ENCODE data around the gene RHCG. TPM values are rescaled to one million over a fixed set of nuclear protein-coding genes. Genes with fewer than 3 reads are reported as not detected.
"Not testable (repeated sequence)": the region's sequence is repeated elsewhere in the genome, so short reads cannot be mapped to it uniquely, and the experiment has no call there.

RHCG gene
- total RNA-seq, 1 donor from 2014 or later: 2.0 TPM

DNA sequence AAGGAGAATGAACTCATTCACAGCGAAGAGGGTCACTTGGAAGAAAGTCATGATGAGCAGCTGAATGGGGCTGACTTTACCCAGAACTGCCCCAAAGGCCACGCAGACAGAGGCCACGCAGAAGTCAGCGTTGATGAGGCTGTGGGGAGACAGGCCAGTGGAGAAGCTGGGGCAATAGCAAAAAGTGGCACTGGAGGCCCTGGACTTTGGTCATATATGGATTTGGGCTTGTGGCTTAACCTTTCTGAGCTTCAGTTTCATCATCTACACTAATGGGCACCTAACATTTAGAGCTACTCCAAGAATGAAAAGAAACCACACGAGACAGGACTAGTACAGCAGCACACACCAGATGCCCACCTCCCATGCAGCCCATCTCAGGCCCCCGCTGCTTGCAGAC lies 13.3 kb downstream of the RHCG start:
- no peak for DNase-seq (ENCODE audit: low spot score)
- intact Hi-C loops (cut with DNase I): no loop called here

DNA sequence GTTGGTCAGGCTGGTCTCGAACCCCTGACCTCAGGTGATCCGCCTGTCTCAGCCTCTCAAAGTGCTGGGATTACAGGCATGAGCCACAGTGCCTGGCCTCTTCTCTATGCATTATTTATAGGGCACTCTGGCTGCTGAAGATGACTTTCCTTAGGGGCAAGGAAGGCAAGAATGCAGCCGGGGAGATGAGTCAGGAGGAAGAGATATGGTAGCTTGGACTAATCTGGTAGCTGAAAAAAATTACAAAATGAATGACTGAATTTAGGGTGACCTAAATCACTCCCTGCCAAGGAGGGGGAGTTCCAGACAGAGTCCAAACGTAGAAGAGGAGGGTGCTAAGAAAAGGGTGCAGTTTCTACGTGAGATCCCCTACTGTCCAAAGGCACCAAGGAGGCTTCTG lies 14.2 kb downstream of the RHCG start:
- DNase-seq (ENCODE audit: low spot score): no peak
- intact Hi-C loops (cut with DNase I): no loop called here

DNA sequence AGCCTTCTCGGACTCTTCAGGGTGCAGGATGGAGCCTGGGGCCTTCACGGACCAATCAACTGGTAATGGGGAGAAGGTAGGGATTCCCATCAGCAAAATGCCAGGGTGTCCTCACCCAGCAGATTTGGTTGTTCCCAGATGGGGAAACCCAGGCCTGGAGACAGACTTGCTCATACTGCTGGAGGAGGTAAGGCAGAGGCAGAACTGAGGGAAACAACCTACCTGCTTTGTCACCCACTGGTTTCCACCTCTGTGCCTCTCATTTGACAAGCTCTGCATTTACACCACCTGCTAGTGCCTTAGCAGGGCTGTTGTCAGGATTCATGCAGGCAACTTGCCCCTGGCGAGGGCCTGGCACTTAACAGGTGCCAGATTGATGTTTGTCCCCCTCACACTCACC lies 15.9 kb downstream of the RHCG start:
- intact Hi-C loops (cut with DNase I): no loop called here
- DNase-seq (ENCODE audit: low spot score): no peak

DNA sequence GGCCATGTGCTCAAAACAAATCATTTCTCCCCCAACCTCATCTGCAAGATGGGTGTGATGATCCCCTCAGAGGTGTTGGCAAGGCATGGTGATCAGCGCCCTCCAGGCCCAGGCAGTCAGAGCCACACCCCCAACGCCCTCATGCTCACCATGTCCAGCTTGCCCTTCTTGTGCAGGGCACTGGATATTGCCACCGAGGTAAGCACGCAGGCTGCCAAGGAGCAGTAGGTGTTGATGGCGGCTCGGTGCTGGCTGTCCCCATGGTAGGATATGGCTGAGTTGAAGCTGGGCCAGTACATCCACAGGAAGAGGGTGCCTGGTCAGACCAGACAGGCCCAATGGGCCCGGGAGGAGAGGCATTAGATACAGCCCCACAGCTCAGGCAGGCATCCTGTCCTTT lies 17.2 kb downstream of the RHCG start:
- DNase-seq (ENCODE audit: low spot score): no peak
- intact Hi-C loops (cut with DNase I): no loop called here

DNA sequence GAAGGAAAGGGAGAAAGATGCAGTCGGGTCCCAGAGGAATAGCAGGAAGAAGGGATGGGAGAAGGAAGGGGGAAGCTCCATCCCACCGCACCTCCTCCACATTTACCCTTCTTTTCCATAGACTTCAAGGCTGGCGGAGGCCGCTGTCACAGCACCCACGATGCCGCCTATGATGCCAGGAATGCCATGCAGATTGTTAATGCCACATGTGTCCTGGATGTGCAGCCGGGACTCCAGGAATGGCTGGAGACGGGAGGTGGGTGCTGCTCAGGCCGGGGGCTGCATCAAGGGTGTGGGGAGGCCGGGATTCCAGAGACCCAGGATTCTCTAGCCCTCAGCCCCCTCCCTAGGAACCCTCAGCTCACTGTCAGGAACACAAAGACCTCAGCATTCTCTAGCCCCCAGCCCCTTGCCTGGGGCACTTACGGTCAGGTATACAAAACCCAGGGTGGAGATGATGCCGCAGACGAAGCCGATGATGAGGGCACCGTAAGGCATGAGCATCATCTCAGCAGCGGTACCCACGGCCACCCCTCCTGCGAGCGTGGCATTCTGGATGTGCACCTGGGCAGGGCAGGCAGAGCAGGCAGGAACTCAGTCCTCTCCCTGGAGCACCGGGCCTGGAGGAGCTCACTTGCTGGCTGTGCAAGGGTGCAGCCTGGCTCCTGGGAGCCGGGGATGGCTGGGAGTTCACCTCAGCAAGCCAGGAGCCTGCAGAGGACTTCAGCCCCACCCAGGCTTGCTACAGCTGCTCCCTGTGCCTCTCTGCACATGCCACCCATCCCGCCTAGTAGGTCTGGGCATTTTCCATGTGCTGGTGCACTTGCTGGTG lies 18.8 kb downstream of the RHCG start:
- intact Hi-C loops (cut with DNase I): no loop called here
- no peak for DNase-seq (ENCODE audit: low spot score)

DNA sequence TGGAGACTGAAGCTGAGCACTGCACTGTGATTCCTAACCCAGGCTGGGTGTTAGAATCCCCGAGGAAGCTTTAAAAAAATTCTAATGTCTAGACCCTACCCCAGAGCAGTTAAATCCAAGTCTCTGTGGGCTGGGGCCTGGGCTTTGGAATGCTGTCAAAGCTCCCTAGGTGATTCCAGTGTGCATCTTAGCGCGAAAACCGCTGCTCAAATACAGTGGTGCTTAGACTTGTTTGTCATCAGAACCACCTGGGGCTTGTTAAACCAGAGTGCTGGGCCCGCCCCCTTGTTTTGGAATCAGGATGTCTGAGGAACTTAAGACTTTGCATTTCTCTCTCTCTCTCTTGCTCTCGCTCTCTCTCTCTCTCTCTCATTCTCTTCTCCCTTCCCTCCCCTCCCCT lies 20.7 kb downstream of the RHCG start:
- no peak for DNase-seq (ENCODE audit: low spot score)
- intact Hi-C loops (cut with DNase I): no loop called here

DNA sequence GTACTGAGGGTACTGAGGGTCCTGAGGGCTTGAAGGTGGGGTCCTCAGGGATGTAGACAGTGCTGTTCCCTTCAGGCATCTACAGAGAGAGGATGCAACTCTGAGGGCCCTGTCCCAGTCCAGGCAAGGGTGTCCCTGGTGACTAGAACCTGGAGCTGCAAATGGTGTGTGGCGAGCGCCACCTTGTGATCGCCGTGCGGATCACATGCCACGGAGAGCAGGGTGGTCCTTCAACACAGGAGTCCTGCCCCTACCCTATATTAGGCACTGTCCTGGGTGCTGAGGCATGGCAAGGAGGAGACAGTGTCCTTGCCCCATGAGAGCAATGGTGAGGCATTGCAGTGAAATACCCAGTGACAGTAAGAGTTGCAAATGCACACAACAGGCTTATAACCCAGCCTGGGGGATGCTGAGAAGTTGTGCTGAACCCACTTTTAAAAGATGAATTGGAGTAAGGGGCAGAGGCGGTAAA lies 23.6 kb downstream of the RHCG start:
- no peak for DNase-seq (ENCODE audit: low spot score)
- intact Hi-C loops (cut with DNase I): loop anchor here (2.0 kb wide), 1 partner anchor 114 kb away; no protein-coding TSS in a partner anchor

DNA sequence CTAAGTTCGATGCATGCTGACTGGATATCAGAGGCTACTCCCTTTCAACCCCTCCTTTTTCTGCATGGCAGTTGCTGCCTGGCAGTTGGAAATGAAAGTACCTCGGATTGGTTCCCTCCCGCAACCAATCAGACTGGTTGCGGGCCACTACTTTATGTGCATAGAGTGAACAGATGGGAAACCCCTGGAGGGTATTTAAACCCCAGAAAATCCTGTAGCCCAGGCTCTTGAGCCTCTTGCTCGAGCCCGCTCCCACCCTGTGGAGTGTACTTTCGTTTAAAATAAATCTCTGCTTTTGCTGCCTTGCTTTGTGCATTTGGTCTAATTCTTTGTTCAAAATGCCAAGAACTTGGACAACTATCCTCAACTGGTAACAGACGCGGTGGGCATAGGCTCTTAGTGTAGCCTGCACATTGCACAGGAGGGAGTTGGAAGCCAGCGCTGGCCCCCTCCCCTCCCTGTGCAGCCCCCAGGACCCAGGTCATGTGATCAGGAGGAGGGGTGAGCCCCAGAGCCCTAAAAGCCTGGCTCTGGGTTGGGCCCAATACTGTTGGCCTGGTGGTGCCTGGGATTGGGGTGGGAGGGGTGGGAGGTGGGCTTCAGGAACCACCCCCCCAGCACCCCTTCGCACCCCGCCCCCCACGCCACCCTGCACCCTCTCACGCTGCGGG lies 26.8 kb downstream of the RHCG start:
- no peak for DNase-seq (ENCODE audit: low spot score)
- intact Hi-C loops (cut with DNase I): no loop called here

DNA sequence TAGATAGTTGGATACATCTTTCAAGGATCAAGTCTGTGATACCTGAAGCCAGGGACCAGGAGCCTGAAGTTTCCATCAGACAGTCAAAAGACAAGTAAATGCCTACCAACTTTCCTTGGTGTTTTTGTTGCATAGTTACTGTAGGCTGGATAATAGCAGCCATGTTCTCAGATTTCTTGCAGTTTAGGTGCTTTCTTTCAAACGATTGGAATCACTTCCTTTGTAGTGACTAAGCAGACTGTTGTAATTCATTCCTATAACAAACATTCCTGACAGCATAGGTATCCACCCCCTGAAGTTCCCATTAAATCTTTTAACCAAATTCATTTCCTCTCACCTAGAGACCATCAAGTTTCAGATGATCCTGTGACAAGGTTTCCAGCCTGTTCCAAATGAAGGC lies 27.6 kb downstream of the RHCG start:
- DNase-seq (ENCODE audit: low spot score); intact Hi-C loops (cut with DNase I): not testable (repeated sequence)

DNA sequence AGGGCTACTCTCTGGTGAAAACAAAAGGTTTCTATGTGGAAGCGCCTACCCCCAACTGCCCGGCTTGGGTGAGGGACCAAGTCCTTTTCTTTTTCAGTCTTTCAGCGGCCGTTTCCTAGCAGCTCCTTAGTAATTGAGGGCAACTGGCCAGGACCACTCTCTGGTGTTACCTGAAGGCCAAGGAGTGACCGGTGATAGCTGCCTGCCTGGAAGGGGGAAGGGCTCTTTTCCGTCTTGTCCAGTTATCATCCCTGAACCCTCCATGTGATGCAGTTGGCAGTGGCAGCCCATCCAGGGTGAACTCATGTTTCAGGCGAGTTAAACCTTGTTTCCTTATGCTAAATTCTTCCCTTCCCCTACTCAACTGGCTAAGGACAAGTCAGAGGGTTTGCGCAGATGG lies 33.3 kb downstream of the RHCG start:
- no peak for DNase-seq (ENCODE audit: low spot score)
- intact Hi-C loops (cut with DNase I): no loop called here

DNA sequence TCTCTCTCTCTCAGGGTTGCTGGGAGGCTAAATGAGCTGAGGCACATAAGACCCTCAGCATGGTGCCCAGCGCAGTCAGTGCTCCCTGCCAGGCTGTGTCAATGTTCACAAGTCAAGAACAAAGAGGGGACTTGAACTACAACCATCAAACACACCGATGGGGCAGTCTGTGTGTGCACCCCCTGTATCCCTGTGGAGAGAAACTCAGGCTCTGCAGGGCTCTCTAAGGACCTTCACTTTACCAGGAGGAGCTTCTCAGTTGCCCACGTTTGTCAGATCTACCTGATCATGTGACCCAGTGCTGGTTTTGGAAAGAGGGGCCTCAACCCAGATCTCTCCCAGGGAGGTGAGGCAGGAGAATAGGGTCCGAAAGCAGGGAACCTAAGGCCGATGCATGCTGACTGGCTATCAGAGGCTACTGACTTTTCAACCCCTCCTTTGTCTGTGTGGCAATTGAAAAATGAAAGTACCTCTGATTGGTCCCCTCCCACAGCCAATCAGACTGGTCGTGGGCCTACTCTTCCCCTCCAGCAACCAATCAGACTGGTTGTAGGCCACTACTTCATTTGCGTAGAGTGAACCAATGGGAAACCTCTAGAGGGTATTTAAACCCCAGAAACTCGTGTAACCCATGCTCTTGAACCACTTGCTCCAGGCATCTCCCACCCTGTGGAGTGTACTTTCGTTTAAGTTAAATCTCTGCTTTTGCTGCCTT lies 34.0 kb downstream of the RHCG start:
- no peak for DNase-seq (ENCODE audit: low spot score)
- intact Hi-C loops (cut with DNase I): no loop called here

DNA sequence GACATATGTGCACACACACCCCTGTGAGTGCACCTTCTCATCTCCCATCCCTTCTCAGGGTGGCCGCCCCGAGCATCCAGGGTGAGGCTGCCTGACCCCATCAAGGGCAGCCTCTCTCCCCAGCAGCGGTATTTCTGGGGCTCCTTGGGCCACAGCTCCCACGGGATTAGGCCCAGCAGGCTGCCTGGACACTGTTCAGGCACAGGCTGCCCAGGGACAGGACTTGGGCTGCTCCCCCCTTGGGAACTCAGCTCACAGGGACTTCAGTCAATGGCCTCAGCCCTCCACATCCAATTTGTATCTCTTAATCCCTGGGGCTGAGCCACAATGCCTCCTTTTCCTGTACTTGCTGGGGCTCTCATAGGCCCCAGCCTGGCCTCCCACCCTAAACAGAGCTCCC lies 35.0 kb downstream of the RHCG start:
- intact Hi-C loops (cut with DNase I): no loop called here
- DNase-seq (ENCODE audit: low spot score): no peak

DNA sequence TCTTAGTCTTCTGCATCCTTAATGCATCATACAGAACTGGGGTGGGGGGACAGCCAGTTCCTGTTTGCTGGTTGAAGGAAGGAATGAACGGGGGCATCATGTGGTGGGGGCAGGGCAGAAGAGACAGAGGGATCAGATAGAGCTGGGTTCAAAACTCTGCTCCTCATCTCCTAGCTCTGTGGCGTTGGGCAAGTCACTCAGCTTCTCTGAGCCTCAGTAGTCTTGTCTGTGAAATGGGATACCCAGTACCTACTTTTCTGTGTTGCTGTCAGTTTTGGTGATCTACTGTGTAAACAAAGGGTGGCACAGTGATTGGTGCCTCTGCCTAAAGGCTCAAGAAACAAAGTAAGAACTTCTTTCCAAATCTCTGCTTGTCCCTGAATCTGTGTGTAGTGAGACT lies 36.3 kb downstream of the RHCG start:
- no peak for DNase-seq (ENCODE audit: low spot score)
- intact Hi-C loops (cut with DNase I): no loop called here

DNA sequence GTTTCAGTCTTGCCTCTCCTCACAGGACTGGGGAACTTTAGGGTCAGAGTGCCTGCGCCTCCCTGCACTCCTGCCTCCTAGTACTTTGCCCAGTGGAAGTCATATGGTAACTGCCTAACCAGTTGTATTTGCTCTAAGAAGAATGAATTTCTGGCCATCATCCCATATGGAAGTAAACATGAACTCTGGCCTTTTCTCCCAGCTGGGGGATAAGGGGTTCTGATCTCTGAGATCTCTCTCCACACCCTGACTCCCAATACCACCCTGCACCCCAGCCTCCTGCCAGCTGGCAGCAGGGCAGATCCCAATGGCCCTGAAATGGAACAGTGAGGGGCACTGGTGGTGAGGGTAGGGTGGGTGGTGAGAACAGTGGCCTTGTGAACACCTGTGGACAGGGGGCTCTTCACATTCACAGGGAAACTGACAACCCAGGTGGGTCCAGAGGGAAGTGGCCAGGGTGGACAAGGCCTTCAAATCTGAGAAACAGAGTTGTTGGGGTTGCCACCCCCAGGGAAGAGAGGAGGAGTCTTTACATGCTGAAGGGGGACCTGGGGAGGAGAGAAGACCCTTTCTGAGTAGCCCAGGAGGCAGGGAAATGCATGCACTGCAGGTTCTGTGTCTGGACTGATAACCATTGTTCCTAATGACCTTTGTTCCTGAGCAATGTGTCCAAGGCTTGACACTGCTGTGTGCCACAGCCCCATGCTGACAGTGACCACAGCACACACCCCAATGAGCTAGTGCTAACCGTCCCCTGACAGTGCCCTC lies 36.9 kb downstream of the RHCG start:
- DNase-seq (ENCODE audit: low spot score): no peak
- intact Hi-C loops (cut with DNase I): no loop called here

DNA sequence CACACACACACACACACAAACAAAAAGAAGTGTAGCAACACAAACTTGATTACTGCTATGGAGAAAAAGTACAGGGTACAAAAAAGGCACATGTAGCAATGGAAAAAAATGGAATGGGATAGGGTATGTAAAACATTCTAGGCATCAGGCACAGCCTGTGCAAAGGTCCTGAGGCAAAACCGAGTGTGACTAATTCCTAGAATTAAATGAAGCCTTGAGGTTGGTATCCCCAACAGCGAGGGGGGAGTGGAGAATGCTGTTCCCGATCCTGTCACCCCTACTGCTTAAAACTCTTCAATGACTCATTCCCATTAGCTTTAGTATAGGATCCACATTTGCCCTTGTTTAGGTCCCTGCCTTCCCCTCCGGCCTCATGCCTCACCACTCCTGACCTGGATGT lies 37.9 kb downstream of the RHCG start:
- no peak for DNase-seq (ENCODE audit: low spot score)
- intact Hi-C loops (cut with DNase I): no loop called here

DNA sequence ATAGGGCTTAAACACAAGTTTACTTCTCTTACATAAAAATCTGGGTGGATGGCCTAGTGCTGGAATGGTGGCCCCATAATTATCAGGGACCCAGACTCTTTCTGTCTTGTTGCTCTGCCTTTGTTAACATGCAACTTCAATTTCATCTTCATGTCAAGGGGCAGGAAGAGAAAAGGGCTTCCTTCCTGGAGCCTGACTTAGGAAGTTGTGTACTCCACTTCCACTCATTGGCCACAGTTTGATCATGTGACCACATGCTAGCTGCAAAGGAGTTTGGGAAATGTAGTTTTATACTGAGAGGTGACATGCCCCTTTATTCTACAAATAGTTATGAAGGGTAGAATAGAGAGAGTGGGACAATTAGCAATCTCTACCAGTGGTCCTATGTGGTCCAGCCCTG lies 39.3 kb downstream of the RHCG start:
- no peak for DNase-seq (ENCODE audit: low spot score)
- intact Hi-C loops (cut with DNase I): no loop called here

DNA sequence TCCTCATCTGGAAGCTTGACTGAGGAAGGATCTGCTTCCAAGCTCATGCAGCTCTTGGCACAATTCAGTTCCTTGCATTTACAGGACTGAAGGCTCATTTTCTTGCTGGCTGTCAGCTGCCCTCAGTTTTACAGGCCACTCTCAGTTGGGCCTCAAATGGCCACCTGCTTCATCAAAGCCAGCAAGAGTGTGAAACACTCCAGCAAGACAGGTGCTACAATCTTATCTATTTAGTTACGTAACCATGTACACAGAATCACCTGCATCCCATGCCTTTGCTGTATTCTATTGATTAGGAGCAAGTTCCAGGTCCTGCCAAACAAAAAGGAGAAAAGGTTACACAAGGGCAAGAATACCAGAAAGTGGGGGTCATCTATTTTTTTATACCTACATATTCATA lies 40.8 kb downstream of the RHCG start:
- DNase-seq (ENCODE audit: low spot score): no peak
- intact Hi-C loops (cut with DNase I): no loop called here

DNA sequence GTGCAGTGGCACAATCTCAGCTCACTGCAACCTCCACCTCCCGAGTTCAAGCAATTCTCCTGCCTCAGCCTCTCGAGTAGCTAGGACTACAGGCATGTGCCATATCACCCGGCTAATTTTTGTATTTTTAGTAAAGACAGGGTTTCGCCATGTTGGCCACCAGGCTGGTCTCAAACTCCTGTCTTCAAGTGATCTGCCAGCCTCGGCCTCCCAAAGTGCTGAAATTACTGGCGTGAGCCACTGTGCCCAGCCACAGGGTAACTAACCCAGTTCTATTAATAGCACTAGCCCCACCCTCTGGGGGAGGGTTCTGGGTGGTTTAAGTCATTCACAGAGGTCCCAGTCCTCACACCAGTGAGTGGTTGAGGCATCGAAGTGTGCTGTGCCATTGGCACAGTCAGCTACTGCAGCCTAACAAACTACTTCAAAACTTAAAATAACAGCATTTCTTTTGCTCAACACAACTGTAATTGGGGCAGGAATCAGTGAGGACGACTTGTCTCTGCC lies 44.0 kb downstream of the RHCG start:
- no peak for DNase-seq (ENCODE audit: low spot score)
- intact Hi-C loops (cut with DNase I): no loop called here

DNA sequence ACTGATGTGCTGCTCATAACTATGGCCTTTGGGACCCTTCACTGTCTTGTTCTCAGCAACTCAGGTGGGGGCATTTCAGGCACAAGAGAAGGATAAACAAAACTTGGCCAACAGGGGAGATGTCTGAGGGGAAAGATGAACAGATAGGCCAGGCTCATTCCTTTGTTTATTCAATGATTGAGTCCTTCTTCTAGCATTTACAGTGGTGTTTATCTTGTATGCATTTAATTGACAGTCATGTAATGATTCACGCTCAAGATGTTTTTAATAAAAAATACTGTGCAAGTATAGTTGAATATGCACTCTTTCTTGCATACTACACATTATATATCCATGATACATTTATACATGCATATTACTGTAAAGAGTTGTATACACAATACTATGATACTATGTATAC lies 44.5 kb downstream of the RHCG start:
- intact Hi-C loops (cut with DNase I): no loop called here
- no peak for DNase-seq (ENCODE audit: low spot score)
